ENCODE data around the gene PCMTD2. TPM values are rescaled to one million over a fixed set of nuclear protein-coding genes. Genes with fewer than 3 reads are reported as not detected.

The PCMTD2 gene
- total RNA-seq, 1 donor from 2014 or later = 82.4 TPM

- no peak for DNase-seq
- Mint-ChIP-seq H3K27me3 (ENCODE audit: unreplicated experiment) (peaks cover 5% of the 10 kb centered on the region), H3K36me3 (ENCODE audit: unreplicated experiment) (peaks cover 17% of the 10 kb centered on the region), H3K4me1 (ENCODE audit: low read depth, unreplicated experiment) (no peaks in the 10 kb centered on the region), H3K4me3 (ENCODE audit: unreplicated experiment) (no peak overlapping the region), H3K9me3 (ENCODE audit: unreplicated experiment) (peaks cover 10% of the 10 kb centered on the region), H3K27ac (ENCODE audit: unreplicated experiment) (no peak overlapping the region)
- no peak for TF ChIP-seq CTCF (IDR thresholded peaks at IDR 0.05; ENCODE audit: partially characterized antibody, unreplicated experiment)
These were observed 9.7 kb downstream of the PCMTD2 start for GRCh38 chr20:64265201-64265600.

GRCh38 chr20:64266988-64267387, 11.4 kb downstream of the PCMTD2 start:
- peaks cover 28% of the 10 kb centered on the region for H3K36me3 Mint-ChIP-seq (ENCODE audit: unreplicated experiment)
- no peak overlapping the region for H3K27ac Mint-ChIP-seq (ENCODE audit: unreplicated experiment)
- no peak overlapping the region for H3K4me3 Mint-ChIP-seq (ENCODE audit: unreplicated experiment)
- TF ChIP-seq CTCF (IDR thresholded peaks at IDR 0.05; ENCODE audit: partially characterized antibody, unreplicated experiment) = no peak
- DNase-seq = no peak
- H3K27me3 Mint-ChIP-seq (ENCODE audit: unreplicated experiment) = peaks cover 11% of the 10 kb centered on the region
- no peaks in the 10 kb centered on the region for H3K4me1 Mint-ChIP-seq (ENCODE audit: low read depth, unreplicated experiment)
- H3K9me3 Mint-ChIP-seq (ENCODE audit: unreplicated experiment) = peaks cover 13% of the 10 kb centered on the region

GRCh38 chr20:64268174-64268573, 12.6 kb downstream of the PCMTD2 start:
- Mint-ChIP-seq H3K9me3 (ENCODE audit: unreplicated experiment) (peaks cover 13% of the 10 kb centered on the region), H3K4me1 (ENCODE audit: low read depth, unreplicated experiment) (no peaks in the 10 kb centered on the region), H3K36me3 (ENCODE audit: unreplicated experiment) (peaks cover 29% of the 10 kb centered on the region), H3K27ac (ENCODE audit: unreplicated experiment) (no peak overlapping the region), H3K4me3 (ENCODE audit: unreplicated experiment) (no peak overlapping the region), H3K27me3 (ENCODE audit: unreplicated experiment) (peaks cover 12% of the 10 kb centered on the region)
- no peak for TF ChIP-seq CTCF (IDR thresholded peaks at IDR 0.05; ENCODE audit: partially characterized antibody, unreplicated experiment)
- DNase-seq = no peak

- H3K9me3 Mint-ChIP-seq (ENCODE audit: unreplicated experiment) = peaks cover 13% of the 10 kb centered on the region
- H3K4me3 Mint-ChIP-seq (ENCODE audit: unreplicated experiment) = peak overlapping the region; percentile 17
- no peak for TF ChIP-seq CTCF (IDR thresholded peaks at IDR 0.05; ENCODE audit: partially characterized antibody, unreplicated experiment)
- H3K4me1 Mint-ChIP-seq (ENCODE audit: low read depth, unreplicated experiment) = no peaks in the 10 kb centered on the region
- H3K27ac Mint-ChIP-seq (ENCODE audit: unreplicated experiment) = peak overlapping the region; percentile 57
- H3K27me3 Mint-ChIP-seq (ENCODE audit: unreplicated experiment) = peaks cover 12% of the 10 kb centered on the region
- peaks cover 29% of the 10 kb centered on the region for H3K36me3 Mint-ChIP-seq (ENCODE audit: unreplicated experiment)
- DNase-seq = no peak
These were observed 14.3 kb downstream of the PCMTD2 start for GRCh38 chr20:64269604-64270411.

- peak overlapping the region; percentile 2 for H3K4me3 Mint-ChIP-seq (ENCODE audit: unreplicated experiment)
- H3K36me3 Mint-ChIP-seq (ENCODE audit: unreplicated experiment) = peaks cover 29% of the 10 kb centered on the region
- no peak for DNase-seq
- TF ChIP-seq CTCF (IDR thresholded peaks at IDR 0.05; ENCODE audit: partially characterized antibody, unreplicated experiment) = no peak
- peaks cover 12% of the 10 kb centered on the region for H3K27me3 Mint-ChIP-seq (ENCODE audit: unreplicated experiment)
- H3K27ac Mint-ChIP-seq (ENCODE audit: unreplicated experiment) = peak overlapping the region; percentile 49
- peaks cover 13% of the 10 kb centered on the region for H3K9me3 Mint-ChIP-seq (ENCODE audit: unreplicated experiment)
- no peaks in the 10 kb centered on the region for H3K4me1 Mint-ChIP-seq (ENCODE audit: low read depth, unreplicated experiment)
These were observed 16.1 kb downstream of the PCMTD2 start for GRCh38 chr20:64271636-64272035.

Data from glutamatergic neuron (in vitro differentiated cells).